Measurements from ENCODE around the gene MAP6.
"Not testable (repeated sequence)": the region's sequence is repeated elsewhere in the genome, so short reads cannot be mapped to it uniquely, and the experiment has no call there.

The MAP6 gene

DNA sequence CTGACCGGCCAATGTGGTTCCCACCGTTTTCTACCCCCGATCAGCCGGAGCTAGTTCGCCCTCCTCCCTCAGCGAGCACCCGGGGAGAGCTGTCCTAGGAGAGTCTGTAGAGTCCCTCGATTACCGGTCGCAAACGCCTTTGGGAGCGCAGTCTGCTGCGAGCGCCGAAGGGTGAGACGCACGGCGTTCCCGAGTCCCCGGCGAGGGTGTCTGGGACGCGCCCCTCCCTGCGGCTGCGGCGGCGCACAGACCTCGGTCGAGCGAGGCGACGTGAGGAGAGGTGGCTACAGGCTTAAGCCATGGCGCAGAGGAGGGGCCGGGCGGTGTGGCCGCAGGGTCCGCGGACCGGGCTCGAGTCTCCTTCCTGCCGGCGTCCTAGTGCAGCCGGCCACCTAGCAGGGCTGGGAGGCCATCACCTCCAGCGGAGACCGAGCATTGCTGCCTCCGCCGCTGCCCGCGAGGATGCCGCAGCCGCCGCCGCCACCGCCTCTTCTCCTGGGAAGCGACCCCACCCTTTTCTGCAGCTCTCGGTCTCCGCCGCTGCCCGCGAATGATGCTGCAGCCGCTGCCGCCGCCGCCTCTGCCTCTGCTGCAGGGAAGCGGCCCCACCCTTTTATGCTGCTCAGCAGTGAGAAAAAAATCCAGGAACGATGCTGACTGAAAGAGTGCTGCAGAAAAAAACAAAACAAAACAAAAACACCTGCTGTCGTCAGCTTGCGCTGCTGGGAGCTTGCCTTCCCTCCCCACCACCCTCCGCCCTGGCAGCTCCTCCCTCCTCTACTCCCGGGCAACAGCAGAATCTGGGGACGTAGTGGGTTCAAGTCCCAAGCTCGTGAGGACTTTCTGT is at the start of gene MAP6:
Gene MAP6, minus strand, starts transcription at position 588 of the 847 bp plus-strand sequence. CDS start 669 bp downstream, outside the sequence.
- DNase-seq = no peak

- no peak for DNase-seq
Observed at GRCh38 chr11:75717608-75718418, 49.0 kb upstream of the MAP6 start, which contains the start of gene MOGAT2. Gene MOGAT2, plus strand, starts transcription at chr11:75717838. Its CDS starts 51 bp downstream, at chr11:75717889.

DNA sequence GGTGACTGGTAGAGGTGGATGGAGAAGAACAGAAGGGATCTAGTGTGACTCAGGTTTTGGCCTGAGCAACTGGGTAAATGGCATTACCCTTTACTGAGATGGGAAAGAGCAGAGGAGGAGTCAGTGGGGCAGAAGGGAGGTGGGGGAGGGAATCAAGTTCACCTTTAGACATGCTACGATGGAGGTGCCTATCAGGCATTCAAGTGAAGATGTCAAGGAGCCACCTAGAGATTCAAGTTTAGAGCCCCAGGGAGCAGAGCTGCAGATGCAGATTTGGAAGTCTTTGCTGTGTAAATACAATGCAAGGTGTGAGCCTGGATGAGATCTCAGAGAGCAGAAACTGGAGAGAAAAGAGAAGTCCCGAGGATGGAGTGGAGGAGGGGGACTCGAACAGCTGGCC is 47.8 kb upstream of the MAP6 start:
- DNase-seq = no peak

DNA sequence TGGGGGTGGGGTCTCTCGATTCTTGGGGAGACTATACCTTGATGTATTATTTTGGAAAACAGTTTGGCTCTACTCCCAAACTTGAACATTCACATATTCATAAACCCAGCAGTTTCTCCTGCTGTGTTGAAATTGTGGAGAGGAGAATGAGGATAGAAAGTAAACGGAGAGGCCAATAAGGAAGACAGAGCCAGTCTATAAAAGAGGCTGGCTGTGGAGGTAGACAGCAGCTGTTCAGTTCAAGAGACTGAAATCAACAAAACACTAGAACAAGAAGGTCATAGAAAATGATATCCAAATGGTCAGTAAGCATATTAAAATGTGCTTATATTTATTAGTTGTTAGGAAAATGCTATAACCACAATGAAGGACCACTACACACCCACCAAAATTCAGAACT is 46.9 kb upstream of the MAP6 start:
- DNase-seq = no peak

- no peak for DNase-seq
Observed at GRCh38 chr11:75714211-75714610, 45.4 kb upstream of the MAP6 start.

DNA sequence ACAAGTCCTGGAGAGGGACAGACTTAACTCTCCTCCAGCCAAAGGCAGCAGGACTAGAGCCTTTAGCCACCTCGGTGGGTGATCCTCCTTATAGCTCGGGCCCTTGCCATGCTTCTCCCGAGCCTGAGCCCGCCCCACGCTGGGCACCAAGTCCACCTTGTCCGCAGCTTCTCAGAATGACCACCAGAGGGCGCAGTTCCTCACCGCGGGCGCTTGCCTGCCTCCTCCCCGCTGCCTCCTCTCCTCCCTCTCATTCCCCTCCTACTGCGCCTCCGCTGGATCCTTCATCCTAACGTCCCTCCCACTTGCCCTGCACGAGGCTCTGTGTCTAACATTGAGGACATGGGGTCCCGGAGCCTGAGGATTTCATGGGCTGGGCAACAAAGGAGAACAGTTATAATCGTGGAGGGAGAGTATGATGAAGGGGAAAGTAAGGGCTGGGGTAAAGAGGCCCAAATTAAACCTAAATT is 37.5 kb upstream of the MAP6 start:
- DNase-seq = peak; percentile 56

GRCh38 chr11:75705541-75705940 is 36.7 kb upstream of the MAP6 start:
- DNase-seq = no peak

DNA sequence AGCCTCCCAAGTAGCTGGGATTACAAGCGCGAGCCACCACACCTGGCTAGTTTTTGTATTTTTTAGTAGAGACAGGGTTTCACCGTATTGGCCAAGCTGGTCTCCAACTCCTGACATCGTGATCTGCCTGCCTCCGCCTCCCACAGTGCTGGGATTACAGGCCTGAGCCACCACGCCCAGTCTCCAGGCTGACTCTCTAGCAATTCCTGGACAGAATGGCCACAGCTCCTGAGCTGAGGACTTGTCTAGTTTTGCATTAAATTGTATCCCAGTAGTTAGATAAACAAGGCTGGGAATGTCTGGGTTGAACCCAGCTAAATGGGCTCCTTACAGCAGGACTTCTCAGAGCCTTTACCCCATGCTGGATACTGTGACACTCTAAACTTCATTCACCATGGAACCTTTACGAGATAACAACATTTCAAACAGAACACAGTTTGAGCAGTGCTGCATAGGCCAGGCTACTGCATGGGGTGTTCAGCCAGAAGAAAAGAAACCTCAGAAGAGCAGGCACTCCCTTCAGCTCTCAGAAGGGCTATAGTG is 34.9 kb upstream of the MAP6 start:
- no peak for DNase-seq

DNA sequence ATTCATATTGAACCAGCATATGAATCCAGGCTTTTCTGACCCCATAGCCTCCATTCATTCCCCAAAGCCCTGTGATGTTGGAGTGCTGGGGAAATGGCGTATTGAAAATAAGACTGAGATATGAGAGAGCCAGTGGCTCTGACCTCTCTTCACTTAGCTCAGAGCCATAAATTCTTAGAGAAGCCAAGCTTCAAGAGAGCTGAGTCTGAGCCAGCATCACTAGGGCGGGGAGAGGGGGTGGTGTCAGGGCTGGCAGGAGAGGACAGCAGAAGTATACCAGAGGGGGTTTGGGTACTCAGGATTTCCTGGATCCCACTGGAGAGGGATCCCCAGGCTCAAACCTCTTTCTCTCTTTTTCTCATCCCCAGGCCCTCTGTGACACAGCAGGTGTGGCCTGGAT is 32.1 kb upstream of the MAP6 start:
- DNase-seq = no peak

DNA sequence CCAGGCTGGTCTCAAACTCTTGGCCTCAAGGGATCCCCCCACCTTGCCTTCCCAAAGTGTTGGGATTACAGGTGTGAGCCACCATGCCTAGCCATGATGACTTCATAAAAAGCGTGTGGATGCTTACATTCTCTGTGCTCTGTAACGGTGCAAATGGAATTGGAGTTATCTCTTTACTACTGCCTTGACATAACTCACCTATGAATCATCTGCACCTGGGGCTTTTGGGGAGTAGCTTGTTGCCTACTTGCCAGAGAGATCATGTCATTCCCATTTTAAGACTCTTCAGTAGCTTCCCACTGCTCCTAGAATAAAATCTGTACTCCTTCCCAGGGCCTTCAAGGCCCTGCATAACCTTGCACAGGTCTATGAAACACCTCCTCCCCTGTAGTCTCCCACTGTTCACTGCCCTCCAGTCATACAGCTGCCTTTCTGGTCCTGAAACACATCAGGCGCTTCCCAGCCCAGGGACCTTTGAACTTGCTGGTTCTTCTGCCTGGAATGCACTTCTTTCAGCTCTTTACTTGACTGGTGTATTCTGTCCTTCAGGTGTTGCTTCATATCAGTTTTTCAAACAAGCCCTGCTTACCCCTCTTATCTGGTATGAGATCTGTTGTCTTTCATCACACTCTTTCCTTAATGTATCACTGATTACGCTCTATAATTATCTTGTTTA is 29.2 kb upstream of the MAP6 start:
- DNase-seq = no peak

GRCh38 chr11:75691804-75692203 is 23.0 kb upstream of the MAP6 start:
- no peak for DNase-seq

DNA sequence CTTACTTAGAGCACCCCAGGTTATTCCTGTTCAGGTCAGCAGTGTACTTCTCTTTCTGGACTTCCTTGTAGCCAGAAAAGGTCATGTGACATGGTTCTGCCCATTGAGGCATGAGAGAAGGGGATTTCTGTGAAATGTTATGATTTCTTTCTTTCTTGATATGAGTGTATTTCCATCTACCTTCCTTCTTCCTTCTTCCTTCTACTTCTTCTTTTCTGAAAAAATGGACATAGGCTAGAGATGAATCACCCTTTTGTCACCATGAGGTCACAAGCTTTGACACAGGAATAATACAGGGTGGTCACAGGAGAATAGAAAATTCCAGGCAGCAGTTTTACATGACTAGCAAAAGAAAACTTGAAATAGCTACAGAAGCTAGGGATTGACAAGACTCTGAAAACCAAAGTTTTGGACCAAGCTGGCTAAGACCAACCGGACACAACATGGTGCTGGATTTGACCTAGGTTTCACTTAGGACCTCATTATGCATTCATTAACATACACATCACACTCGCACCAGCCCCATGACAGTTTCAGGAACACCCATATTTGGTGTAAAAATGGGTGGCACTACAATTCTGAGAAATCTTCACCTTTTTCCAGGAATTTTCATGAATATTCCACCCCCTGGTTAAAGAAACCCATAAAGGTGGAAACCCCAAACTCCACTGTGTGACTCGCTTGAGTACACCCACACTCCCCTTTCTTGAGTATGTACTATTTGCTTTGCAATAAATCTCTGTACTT is 21.2 kb upstream of the MAP6 start:
- no peak for DNase-seq

DNA sequence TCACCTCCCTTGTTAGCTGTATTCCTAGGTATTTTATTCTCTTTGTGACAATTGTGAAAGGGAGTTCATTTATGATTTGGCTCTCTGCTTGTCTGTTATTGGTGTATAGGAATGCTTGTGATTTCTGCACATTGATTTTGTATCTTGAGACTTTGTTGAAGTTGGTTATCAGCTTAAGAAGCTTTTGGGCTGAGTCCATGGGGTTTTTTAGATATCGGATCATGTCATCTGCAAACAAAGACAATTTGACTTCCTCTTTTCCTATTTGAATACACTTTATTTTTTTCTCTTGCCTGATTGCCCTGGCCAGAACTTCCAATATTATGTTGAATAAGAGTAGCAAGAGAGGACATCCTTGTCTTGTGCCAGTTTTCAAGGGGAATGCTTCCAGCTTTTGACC is 15.0 kb upstream of the MAP6 start:
- DNase-seq = not testable (repeated sequence)

DNA sequence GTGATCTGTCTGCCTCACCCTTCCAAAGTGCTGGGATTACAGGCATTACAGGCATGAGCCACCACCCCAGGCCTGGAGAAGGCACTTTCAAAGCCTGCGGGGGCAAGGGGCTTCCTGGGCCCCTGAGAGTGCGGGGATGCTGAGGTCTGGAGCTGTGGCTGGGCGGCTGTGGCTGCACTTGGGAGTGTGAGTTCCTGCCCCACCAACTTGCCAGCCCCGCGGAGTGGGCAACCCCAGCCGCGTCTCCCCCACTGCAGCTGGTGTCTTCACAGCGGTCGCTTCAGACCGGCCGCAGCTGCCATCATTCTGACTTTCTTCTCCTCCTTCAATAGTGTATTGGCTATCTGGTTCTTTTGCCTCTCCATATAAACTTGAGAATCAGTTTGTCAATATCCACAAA is 10.7 kb upstream of the MAP6 start:
- no peak for DNase-seq

DNA sequence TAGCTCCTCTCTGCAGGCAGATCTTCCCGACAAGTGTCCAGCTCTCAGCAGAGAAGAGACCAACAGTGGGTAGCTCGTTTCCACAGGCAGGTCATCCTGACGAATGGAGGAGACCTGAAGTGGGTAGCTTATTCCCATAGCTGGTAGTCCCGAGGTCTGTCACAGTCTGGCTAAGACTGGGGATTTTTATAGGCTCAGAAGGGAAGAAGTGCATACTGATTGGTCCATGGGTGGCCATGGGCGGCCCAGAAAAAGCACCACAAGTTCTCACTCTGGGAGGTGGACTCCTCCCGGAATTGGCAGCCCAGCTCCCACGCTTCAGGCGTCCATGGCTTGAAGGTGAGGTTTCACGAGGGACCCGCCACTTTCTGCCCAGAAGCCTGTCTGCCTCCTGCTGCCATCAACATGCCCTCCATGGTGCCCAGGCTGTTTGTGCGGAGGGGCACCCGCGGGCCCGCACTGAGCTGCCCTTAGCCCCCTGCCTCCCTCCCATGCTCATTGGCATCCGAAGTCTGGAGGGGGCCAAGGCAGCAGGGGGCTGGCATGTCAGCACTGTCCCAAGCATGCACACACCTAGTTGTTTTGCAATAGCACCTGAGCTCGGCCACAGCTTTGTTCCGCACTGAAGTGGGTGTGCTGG is 9.9 kb upstream of the MAP6 start:
- DNase-seq = no peak

GRCh38 chr11:75677909-75678308 is 9.1 kb upstream of the MAP6 start:
- DNase-seq = no peak

GRCh38 chr11:75677275-75677674 is 8.4 kb upstream of the MAP6 start:
- no peak for DNase-seq

GRCh38 chr11:75673977-75674582 is 5.2 kb upstream of the MAP6 start:
- no peak for DNase-seq

- no peak for DNase-seq
Observed at GRCh38 chr11:75667831-75668450, 897 bp downstream of the MAP6 start.

DNA sequence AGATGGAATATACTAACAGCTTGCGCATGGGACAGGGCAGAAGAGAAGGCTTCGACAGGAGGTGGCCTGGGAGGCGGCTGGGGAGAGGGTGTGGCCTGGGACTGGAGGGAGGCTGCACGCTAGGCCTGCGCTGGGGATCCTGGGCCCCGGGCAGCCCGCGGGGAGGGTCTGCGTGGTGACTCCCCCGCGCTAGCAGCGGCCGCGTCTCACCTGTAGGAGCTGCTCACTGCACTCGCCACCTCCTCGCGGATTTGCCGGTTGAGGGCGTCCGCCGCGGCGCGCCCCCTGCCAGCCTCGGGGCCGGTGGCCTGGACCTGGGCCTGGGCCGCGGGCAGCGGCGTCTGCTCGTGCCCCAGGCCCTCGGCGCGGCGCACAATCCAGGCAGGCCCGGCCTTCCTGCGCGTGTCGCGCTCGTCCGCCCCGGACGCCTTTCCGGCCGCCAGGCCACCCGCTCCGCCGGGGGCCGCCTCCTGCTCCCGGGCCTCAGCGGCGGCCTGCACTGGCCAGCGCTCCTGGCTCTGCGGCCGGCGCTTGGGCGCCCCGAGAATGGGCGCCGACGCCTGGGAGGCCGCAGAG is 1.5 kb downstream of the MAP6 start:
- no peak for DNase-seq

Data from stimulated activated CD4-positive, alpha-beta T cell treated with anti-CD3 and anti-CD28 coated beads, Interleukin-12 subunit alpha, Interleukin-12 subunit beta, amount 100 ng/mL, for 4 hours (primary cell).